Mesenchymal stem cell (in vitro differentiated cells and primary cell): ENCODE data around the gene GCDH.
A peak's percentile ranks its signal among the peaks of the same experiment; 100 is the strongest.

ENCODE experiments used
- DNase-seq: peaks from one replicate; pipeline ENCODE4 v3.0.0-alpha.2; 2013
- H2AFZ ChIP-seq: one replicate; pipeline ENCODE4 v1.6.1; 2013; ENCODE audit warnings: low read depth, mild to moderate bottlenecking, control low read depth, inconsistent platforms, low read length, moderate library complexity
- H2AK5ac ChIP-seq: 2 replicates; pipeline ENCODE4 v1.6.1; 2013; ENCODE audit warnings: low read length, moderate library complexity, mild to moderate bottlenecking, inconsistent platforms; ENCODE audit not compliant: severe bottlenecking
- H2BK120ac ChIP-seq: one replicate; pipeline ENCODE4 v1.6.1; 2013; ENCODE audit warnings: low read depth, mild to moderate bottlenecking, inconsistent platforms, low read length, moderate library complexity
- H2BK12ac ChIP-seq, 2 experiments: one replicate each; pipeline ENCODE4 v1.6.1; 2013; ENCODE audit warnings: inconsistent platforms in 2 of 2, low read length in 2 of 2, mild to moderate bottlenecking in 2 of 2, moderate library complexity in 2 of 2, control low read depth in 1 of 2
- H2BK15ac ChIP-seq: one replicate; pipeline ENCODE4 v1.6.1; 2013; ENCODE audit warnings: mild to moderate bottlenecking, low read depth, inconsistent platforms; ENCODE audit not compliant: poor library complexity, severe bottlenecking
- H2BK5ac ChIP-seq: 2 replicates; pipeline ENCODE4 v1.6.1; 2013; ENCODE audit warnings: low read depth, mild to moderate bottlenecking, low read length, control low read depth, inconsistent platforms; ENCODE audit not compliant: poor library complexity, severe bottlenecking
- H3K14ac ChIP-seq, 2 experiments: one replicate each; pipeline ENCODE4 v1.6.1; 2013; ENCODE audit warnings: inconsistent platforms in 2 of 2, low read length in 2 of 2, control low read depth in 1 of 2, mild to moderate bottlenecking in 1 of 2, moderate library complexity in 1 of 2
- H3K18ac ChIP-seq, 2 experiments: one replicate each; pipeline ENCODE4 v1.6.1; 2013; ENCODE audit warnings: inconsistent platforms in 2 of 2, low read length in 2 of 2, control low read depth in 1 of 2, low read depth in 1 of 2, mild to moderate bottlenecking in 1 of 2
- H3K23ac ChIP-seq, 2 experiments: one replicate each; pipeline ENCODE4 v1.6.1; 2013; ENCODE audit warnings: inconsistent platforms in 2 of 2, low read length in 2 of 2, mild to moderate bottlenecking in 2 of 2, moderate library complexity in 2 of 2, control low read depth in 1 of 2
- H3K27ac ChIP-seq: 2 replicates; pipeline ENCODE4 v1.5.1; 2013; ENCODE audit warnings: mild to moderate bottlenecking, moderate library complexity, low read length, control low read depth, inconsistent platforms; ENCODE audit not compliant: poor library complexity, severe bottlenecking
- H3K27me3 ChIP-seq, 2 experiments: 2 replicates each; pipeline versions ENCODE4 v1.6.1 to v1.7.0; 2013; ENCODE audit warnings: low read length in 2 of 2, mild to moderate bottlenecking in 2 of 2, moderate library complexity in 2 of 2, control low read depth in 1 of 2, inconsistent platforms in 1 of 2; ENCODE audit not compliant: control insufficient read depth in 1 of 2, insufficient read depth in 1 of 2
- H3K36me3 ChIP-seq, 2 experiments: 2 replicates each; pipeline versions ENCODE4 v1.6.1 to v1.7.0; 2013; ENCODE audit warnings: low read length in 2 of 2, control low read depth in 1 of 2, inconsistent platforms in 1 of 2, low read depth in 1 of 2, mild to moderate bottlenecking in 1 of 2; ENCODE audit not compliant: insufficient read depth in 2 of 2, control insufficient read depth in 1 of 2
- H3K4ac ChIP-seq, 2 experiments: one replicate each; pipeline ENCODE4 v1.6.1; 2013; ENCODE audit warnings: inconsistent platforms in 2 of 2, low read length in 2 of 2, mild to moderate bottlenecking in 2 of 2, moderate library complexity in 2 of 2, control low read depth in 1 of 2, low read depth in 1 of 2
- H3K4me1 ChIP-seq: 2 replicates; pipeline ENCODE4 v1.6.1; 2013; ENCODE audit warnings: low read depth, low read length, control low read depth; ENCODE audit not compliant: control insufficient read depth, insufficient read depth
- H3K4me2 ChIP-seq: 2 replicates; pipeline ENCODE4 v1.6.1; 2013; ENCODE audit warnings: low read length, mild to moderate bottlenecking, inconsistent platforms; ENCODE audit not compliant: poor library complexity, severe bottlenecking
- H3K4me3 ChIP-seq, 2 experiments: 2 replicates each; pipeline versions ENCODE4 v1.5.1 to v1.7.0; 2013; ENCODE audit warnings: low read length in 2 of 2, mild to moderate bottlenecking in 2 of 2, control low read depth in 1 of 2, low read depth in 1 of 2; ENCODE audit not compliant: insufficient read depth in 1 of 2
- H3K79me1 ChIP-seq: replicated peaks from 2 replicates; pipeline ENCODE4 v1.6.1; 2013; ENCODE audit warnings: mild to moderate bottlenecking, control low read depth, low read length, inconsistent platforms; ENCODE audit not compliant: poor library complexity, severe bottlenecking
- H3K9ac ChIP-seq: 2 replicates; pipeline ENCODE4 v1.7.0; 2013; ENCODE audit warnings: mild to moderate bottlenecking, low read length, moderate library complexity
- H3K9me3 ChIP-seq: 2 replicates; pipeline ENCODE4 v1.7.0; 2013; ENCODE audit warnings: mild to moderate bottlenecking, low read length; ENCODE audit not compliant: control insufficient read depth
- H4K8ac ChIP-seq: one replicate; pipeline ENCODE4 v1.6.1; 2013; ENCODE audit warnings: inconsistent platforms, mild to moderate bottlenecking, low read length, moderate library complexity
- H4K91ac ChIP-seq: one replicate; pipeline ENCODE4 v1.6.1; 2013; ENCODE audit warnings: mild to moderate bottlenecking, low read length, inconsistent platforms
- WGBS: methylation state at CpG from one replicate; pipeline ENCODE4 v1.1.7; 2013; ENCODE audit warnings: mixed read lengths; 5-methylcytosine and 5-hydroxymethylcytosine counted together

GCDH gene

DNA sequence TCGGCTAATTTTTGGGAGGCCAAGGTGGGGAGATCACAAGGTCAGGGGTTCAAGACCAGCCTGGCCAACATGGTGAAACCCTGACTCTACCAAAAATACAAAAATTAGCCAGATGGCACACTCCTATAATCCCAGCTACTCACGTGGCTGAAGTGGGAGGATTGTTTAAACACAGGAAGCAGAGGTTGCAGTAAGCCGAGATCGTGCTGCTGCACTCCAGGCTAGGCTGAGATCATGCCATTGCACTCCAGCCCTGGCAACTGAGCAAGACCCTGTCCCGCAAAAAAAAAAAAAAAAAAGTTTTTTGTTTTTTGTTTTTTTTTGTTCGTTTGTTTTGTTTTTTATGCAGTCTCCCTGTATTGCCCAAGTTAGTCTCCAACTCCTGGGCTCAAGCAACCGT lies 31.4 kb upstream of the GCDH start:
- no peak overlapping the region for H2BK12ac ChIP-seq
- no peak overlapping the region for H3K14ac ChIP-seq
- H2BK5ac ChIP-seq, result no peak overlapping the region
- no peak overlapping the region for H2BK15ac ChIP-seq
- H3K27me3 ChIP-seq, result peaks cover 0 to 11% of the 10 kb centered on the region in 2 experiments
- peaks cover 11% of the 10 kb centered on the region for H3K9me3 ChIP-seq
- H2AFZ ChIP-seq, result no peak overlapping the region
- no peak overlapping the region for H2AK5ac ChIP-seq
- H3K9ac ChIP-seq, result no peak overlapping the region
- no peak overlapping the region for H4K91ac ChIP-seq
- H3K27ac ChIP-seq, result no peak overlapping the region
- no peaks in the 10 kb centered on the region for H3K36me3 ChIP-seq
- no peak overlapping the region for H3K4me2 ChIP-seq
- no peaks in the 10 kb centered on the region for H3K79me1 ChIP-seq
- no peaks in the 10 kb centered on the region for H3K4me1 ChIP-seq
- H3K23ac ChIP-seq, result no peak overlapping the region
- DNase-seq, result no peak
- H2BK120ac ChIP-seq, result no peak overlapping the region
- no peak overlapping the region for H4K8ac ChIP-seq
- no peak overlapping the region for H3K4ac ChIP-seq
- no peak overlapping the region for H3K4me3 ChIP-seq
- WGBS, result 57% methylated on average over 6 of the region's 7 CpGs
- no peak overlapping the region for H3K18ac ChIP-seq

DNA sequence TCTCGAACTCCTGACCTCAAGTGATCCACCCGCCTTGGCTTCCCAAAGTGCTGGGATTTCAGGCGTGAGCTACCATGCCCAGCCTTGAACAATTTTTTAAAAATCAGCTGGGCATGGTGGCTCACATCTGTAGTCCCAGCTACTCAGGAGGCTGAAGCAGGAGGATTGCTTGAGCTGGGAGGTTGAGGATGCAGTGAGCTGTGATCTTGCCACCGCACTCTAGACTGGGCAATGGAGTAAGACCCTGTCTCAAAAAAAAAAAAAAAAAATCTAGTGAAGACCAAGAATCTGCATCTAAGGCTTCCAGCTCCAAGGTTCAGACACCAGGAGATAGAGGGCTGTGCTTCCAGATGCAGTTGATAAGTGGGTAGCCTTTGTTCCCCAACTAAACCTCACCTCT lies 26.8 kb upstream of the GCDH start:
- Histone ChIP-seq H4K91ac (no peak overlapping the region), H3K9ac (no peak overlapping the region), H3K14ac (no peak overlapping the region), H2AK5ac (no peak overlapping the region), H2BK15ac (no peak overlapping the region), H3K27me3 (peaks cover 4 to 10% of the 10 kb centered on the region in 2 experiments), H2BK5ac (no peak overlapping the region), H3K36me3 (no peaks in the 10 kb centered on the region), H3K4me2 (no peak overlapping the region), H4K8ac (no peak overlapping the region), H3K4me1 (peaks cover 7% of the 10 kb centered on the region), H3K9me3 (no peaks in the 10 kb centered on the region), H3K23ac (no peak overlapping the region), H3K79me1 (no peaks in the 10 kb centered on the region), H3K18ac (no peak overlapping the region), H3K27ac (no peak overlapping the region), H3K4me3 (no peak overlapping the region), H2BK12ac (no peak overlapping the region), H3K4ac (no peak overlapping the region), H2AFZ (no peak overlapping the region), H2BK120ac (no peak overlapping the region)
- DNase-seq, result no peak
- WGBS, result 89% methylated on average over 4 of the region's 4 CpGs

DNA sequence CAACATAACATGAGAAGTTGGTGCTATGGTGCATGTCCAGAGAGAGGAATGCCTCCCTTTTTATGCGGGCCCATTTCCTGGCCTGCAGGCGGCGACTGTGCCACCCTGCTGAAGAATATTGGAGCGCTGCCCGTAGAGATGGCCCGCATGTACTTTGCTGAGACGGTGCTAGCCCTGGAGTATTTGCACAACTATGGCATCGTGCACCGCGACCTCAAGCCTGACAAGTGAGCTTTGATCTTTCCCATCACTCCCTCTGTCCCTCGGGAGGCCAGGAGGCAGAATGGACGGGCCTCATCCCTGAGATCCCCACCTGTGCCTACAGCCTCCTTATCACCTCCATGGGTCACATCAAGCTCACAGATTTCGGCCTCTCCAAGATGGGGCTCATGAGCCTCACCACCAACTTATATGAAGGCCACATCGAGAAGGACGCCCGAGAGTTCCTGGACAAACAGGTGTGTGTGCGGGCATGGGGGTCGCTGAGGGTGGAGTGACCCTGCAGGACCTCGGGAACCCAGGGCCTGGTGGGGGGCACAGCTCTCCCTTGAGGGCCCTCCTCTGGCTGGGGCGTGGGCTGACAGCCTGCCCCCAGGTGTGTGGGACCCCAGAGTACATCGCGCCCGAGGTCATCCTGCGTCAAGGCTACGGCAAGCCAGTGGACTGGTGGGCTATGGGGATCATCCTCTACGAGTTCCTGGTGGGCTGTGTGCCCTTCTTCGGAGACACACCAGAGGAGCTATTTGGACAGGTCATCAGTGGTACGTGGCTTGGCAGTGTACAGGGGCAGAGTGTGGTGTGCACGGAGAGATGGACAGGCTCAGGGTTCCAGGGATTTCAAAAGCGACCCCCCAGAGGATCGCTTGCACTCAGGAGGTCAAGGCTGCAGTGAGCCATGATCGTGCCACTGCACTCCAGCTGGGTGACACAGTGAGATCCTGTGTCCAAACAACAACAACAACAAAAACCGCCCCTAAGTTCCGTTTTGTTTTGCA lies 25.9 kb upstream of the GCDH start:
- no peak overlapping the region for H4K8ac ChIP-seq
- no peaks in the 10 kb centered on the region for H3K9me3 ChIP-seq
- peaks cover 7% of the 10 kb centered on the region for H3K4me1 ChIP-seq
- H2BK5ac ChIP-seq, result no peak overlapping the region
- H3K9ac ChIP-seq, result no peak overlapping the region
- H2AK5ac ChIP-seq, result no peak overlapping the region
- H3K27me3 ChIP-seq, result peaks cover 4 to 10% of the 10 kb centered on the region in 2 experiments
- H4K91ac ChIP-seq, result no peak overlapping the region
- no peak overlapping the region for H2BK12ac ChIP-seq
- DNase-seq, result no peak
- H3K27ac ChIP-seq, result no peak overlapping the region
- no peak overlapping the region for H3K18ac ChIP-seq
- 92% methylated on average over 33 of the region's 34 CpGs for WGBS
- H3K14ac ChIP-seq, result no peak overlapping the region
- H2BK120ac ChIP-seq, result no peak overlapping the region
- no peak overlapping the region for H3K4me2 ChIP-seq
- H3K4ac ChIP-seq, result no peak overlapping the region
- H2BK15ac ChIP-seq, result peak overlapping the region; percentile 13
- H3K23ac ChIP-seq, result no peak overlapping the region
- H2AFZ ChIP-seq, result no peak overlapping the region
- no peaks in the 10 kb centered on the region for H3K36me3 ChIP-seq
- no peak overlapping the region for H3K4me3 ChIP-seq
- H3K79me1 ChIP-seq, result no peaks in the 10 kb centered on the region

GRCh38 chr19:12865746-12866415 lies 25.1 kb upstream of the GCDH start:
- H3K4me1 ChIP-seq, result peaks cover 7% of the 10 kb centered on the region
- H3K36me3 ChIP-seq, result no peaks in the 10 kb centered on the region
- no peaks in the 10 kb centered on the region for H3K9me3 ChIP-seq
- 80% methylated on average over 19 of the region's 19 CpGs for WGBS
- peaks cover 4 to 10% of the 10 kb centered on the region in 2 experiments for H3K27me3 ChIP-seq
- DNase-seq, result no peak
- H2AK5ac ChIP-seq, result no peak overlapping the region
- H2BK120ac ChIP-seq, result no peak overlapping the region
- no peak overlapping the region for H2AFZ ChIP-seq
- H3K4me3 ChIP-seq, result no peak overlapping the region
- no peaks in the 10 kb centered on the region for H3K79me1 ChIP-seq
- H3K4me2 ChIP-seq, result no peak overlapping the region
- no peak overlapping the region for H3K27ac ChIP-seq
- H3K18ac ChIP-seq, result no peak overlapping the region
- H4K8ac ChIP-seq, result no peak overlapping the region
- H3K23ac ChIP-seq, result no peak overlapping the region
- no peak overlapping the region for H2BK15ac ChIP-seq
- no peak overlapping the region for H2BK5ac ChIP-seq
- peak overlapping the region; percentile 67 for H4K91ac ChIP-seq
- H3K4ac ChIP-seq, result no peak overlapping the region
- H3K9ac ChIP-seq, result no peak overlapping the region
- H3K14ac ChIP-seq, result no peak overlapping the region
- no peak overlapping the region for H2BK12ac ChIP-seq
